ENCODE data around the gene GNAT1.

GNAT1 gene

DNA sequence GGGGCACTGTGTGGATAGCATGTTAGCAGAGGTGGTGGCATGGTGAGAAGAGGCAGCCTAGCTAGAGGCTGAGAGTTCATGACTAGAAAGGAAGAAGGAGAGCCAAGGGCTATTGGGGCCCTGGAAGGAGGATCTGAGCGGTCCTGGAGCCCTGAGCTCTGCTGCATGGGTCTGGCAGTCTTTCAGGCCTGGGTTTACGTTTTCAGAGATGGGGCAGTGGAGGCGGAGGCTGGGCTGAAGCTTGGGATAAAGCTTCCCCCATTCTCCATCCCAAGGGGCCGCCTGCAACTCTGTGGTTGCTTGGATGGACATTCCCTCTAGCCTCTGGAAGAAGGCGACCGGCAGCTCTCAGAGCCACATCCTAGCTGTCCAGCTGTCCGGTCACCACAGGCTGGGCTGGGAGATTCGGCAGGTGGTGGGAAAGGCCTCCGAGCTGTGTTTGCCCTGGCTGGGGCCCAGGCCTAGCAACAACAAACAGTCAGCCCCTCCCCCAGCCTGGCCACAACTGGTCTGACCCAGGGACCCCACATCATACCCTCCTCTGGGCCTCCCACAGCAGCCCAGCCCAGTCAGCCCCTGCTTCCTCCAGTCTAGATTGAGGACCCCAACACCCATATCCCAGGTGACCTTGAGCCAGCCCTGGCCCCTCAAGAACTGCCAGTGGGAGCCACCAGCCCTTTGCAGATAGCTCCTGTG lies 11.9 kb downstream of the GNAT1 start:
- Histone ChIP-seq H3K4me3 (ENCODE audit: insufficient read depth, low read length, poor library complexity, severe bottlenecking) (no peak overlapping the region), H3K4me2 (ENCODE audit: low read depth, low read length, poor library complexity, severe bottlenecking) (no peak overlapping the region), H3K9me3 (ENCODE audit: insufficient read depth, low read length) (no peaks in the 10 kb centered on the region), H4K20me1 (ENCODE audit: low read depth, low read length) (no peaks in the 10 kb centered on the region), H3K9me2 (replicated peaks; ENCODE audit: insufficient read depth, low read length) (no peaks in the 10 kb centered on the region), H3F3A (ENCODE audit: insufficient read depth) (no peaks in the 10 kb centered on the region), H2AFZ (ENCODE audit: low read depth, low read length, severe bottlenecking) (no peak overlapping the region), H3K27me3 (ENCODE audit: low read length) (no peaks in the 10 kb centered on the region), H3K36me3 (ENCODE audit: low read length) (no peaks in the 10 kb centered on the region), H3K27ac (ENCODE audit: low read depth, low read length) (no peak overlapping the region), H3K9ac (ENCODE audit: low read length) (no peak overlapping the region), H3K79me2 (ENCODE audit: insufficient read depth, low read length) (no peaks in the 10 kb centered on the region)
- TF ChIP-seq EZH2phosphoT487 (conservative IDR thresholded peaks at IDR 0.05; ENCODE audit: low read length) (no peak), CTCF (IDR thresholded peaks at IDR 0.05; ENCODE audit: insufficient read depth, low read length, poor library complexity, severe bottlenecking) (no peak)

GRCh38 chr3:50203809-50204803 lies 12.7 kb downstream of the GNAT1 start:
- Histone ChIP-seq H3K36me3 (ENCODE audit: low read length) (no peaks in the 10 kb centered on the region), H3K79me2 (ENCODE audit: insufficient read depth, low read length) (no peaks in the 10 kb centered on the region), H4K20me1 (ENCODE audit: low read depth, low read length) (no peaks in the 10 kb centered on the region), H3K9me3 (ENCODE audit: insufficient read depth, low read length) (no peaks in the 10 kb centered on the region), H3K27ac (ENCODE audit: low read depth, low read length) (no peak overlapping the region), H3K27me3 (ENCODE audit: low read length) (no peaks in the 10 kb centered on the region), H3K4me2 (ENCODE audit: low read depth, low read length, poor library complexity, severe bottlenecking) (no peak overlapping the region), H3K4me3 (ENCODE audit: insufficient read depth, low read length, poor library complexity, severe bottlenecking) (no peak overlapping the region), H2AFZ (ENCODE audit: low read depth, low read length, severe bottlenecking) (no peak overlapping the region), H3K9me2 (replicated peaks; ENCODE audit: insufficient read depth, low read length) (no peaks in the 10 kb centered on the region), H3F3A (ENCODE audit: insufficient read depth) (no peaks in the 10 kb centered on the region), H3K9ac (ENCODE audit: low read length) (no peak overlapping the region)
- no peak for TF ChIP-seq EZH2phosphoT487 (conservative IDR thresholded peaks at IDR 0.05; ENCODE audit: low read length)
- no peak for TF ChIP-seq CTCF (IDR thresholded peaks at IDR 0.05; ENCODE audit: insufficient read depth, low read length, poor library complexity, severe bottlenecking)

- Histone ChIP-seq H3K27me3 (ENCODE audit: low read length) (no peaks in the 10 kb centered on the region), H4K20me1 (ENCODE audit: low read depth, low read length) (no peaks in the 10 kb centered on the region), H3K9me3 (ENCODE audit: insufficient read depth, low read length) (no peaks in the 10 kb centered on the region), H2AFZ (ENCODE audit: low read depth, low read length, severe bottlenecking) (no peak within 1 kb of the TSS), H3K9me2 (replicated peaks; ENCODE audit: insufficient read depth, low read length) (no peaks in the 10 kb centered on the region), H3K79me2 (ENCODE audit: insufficient read depth, low read length) (no peaks in the 10 kb centered on the region), H3K9ac (ENCODE audit: low read length) (no peak within 1 kb of the TSS), H3K27ac (ENCODE audit: low read depth, low read length) (no peak within 1 kb of the TSS), H3K4me3 (ENCODE audit: insufficient read depth, low read length, poor library complexity, severe bottlenecking) (no peak within 1 kb of the TSS), H3K36me3 (ENCODE audit: low read length) (no peaks in the 10 kb centered on the region), H3K4me2 (ENCODE audit: low read depth, low read length, poor library complexity, severe bottlenecking) (no peak within 1 kb of the TSS), H3F3A (ENCODE audit: insufficient read depth) (no peaks in the 10 kb centered on the region)
- TF ChIP-seq EZH2phosphoT487 (conservative IDR thresholded peaks at IDR 0.05; ENCODE audit: low read length) (no peak), CTCF (IDR thresholded peaks at IDR 0.05; ENCODE audit: insufficient read depth, low read length, poor library complexity, severe bottlenecking) (no peak)
Observed at GRCh38 chr3:50204804-50205412, 13.5 kb downstream of the GNAT1 start, which contains the start of gene SLC38A3. Gene SLC38A3, plus strand, starts transcription at chr3:50205271. Its CDS starts 8,929 bp downstream, at chr3:50214200.

Measured in SU-DHL-6 (cell line).